Esophagus squamous epithelium (tissue), 4 donors: Measurements from ENCODE around the gene TTC23L.

ENCODE experiments used
- CTCF ChIP-seq, 6 experiments: fragments of 450-650 bp in 4 of 6; fragments of 200-600 bp in 2 of 6; sonication (generic) in 2 of 6; IDR thresholded peaks; one replicate each; pipeline ENCODE4 v1.5.1; 2016 to 2019; ENCODE audit warnings: antibody characterized with exemption in 6 of 6, mild to moderate bottlenecking in 4 of 6, moderate library complexity in 4 of 6
- POLR2A ChIP-seq, 4 donors: fragments of 450-650 bp; IDR thresholded peaks; one replicate each; pipeline ENCODE4 v1.6.1; 2017; ENCODE audit warnings: antibody characterized with exemption in 4 of 4, mild to moderate bottlenecking in 4 of 4, moderate library complexity in 3 of 4

- TF ChIP-seq POLR2A (IDR thresholded peaks at IDR 0.05) = no peak
- TF ChIP-seq CTCF (IDR thresholded peaks at IDR 0.05) = no peak
These were observed 15.7 kb downstream of the TTC23L start for GRCh38 chr5:34854459-34855174.
